DND-41 (cell line): Measurements from ENCODE around the gene KCNC4.

ENCODE experiments used
- CTCF ChIP-seq: IDR thresholded peaks from 2 replicates; pipeline ENCODE4 v1.5.1; 2012; ENCODE audit warnings: borderline replicate concordance, low read length, moderate library complexity, mild to moderate bottlenecking; ENCODE audit not compliant: poor library complexity, severe bottlenecking; ENCODE audit errors: extremely low read depth
- EZH2 ChIP-seq: IDR thresholded peaks from 3 replicates; pipeline ENCODE4 v1.6.1; 2012; ENCODE audit warnings: borderline replicate concordance, low read depth, mild to moderate bottlenecking, moderate library complexity, low read length, inconsistent platforms; ENCODE audit not compliant: severe bottlenecking

- TF ChIP-seq CTCF (no peak), EZH2 (no peak)
These were observed 44.7 kb downstream of the KCNC4 start for GRCh38 chr1:110254604-110255391.
